SW 1271 (cell line): ENCODE data around the gene TNKS1BP1.

Source experiments
- DNase-seq, 2 experiments: peaks; one replicate each; lab custom pipeline; 2025; lab: John Stamatoyannopoulos, UW

TNKS1BP1 gene

GRCh38 chr11:57260937-57261783 is 63.6 kb downstream of the TNKS1BP1 start:
- DNase-seq: no peak

- no peak for DNase-seq
Measured at GRCh38 chr11:57256119-57256518, 68.6 kb downstream of the TNKS1BP1 start.

GRCh38 chr11:57255618-57256017 is 69.1 kb downstream of the TNKS1BP1 start:
- DNase-seq: no peak

- DNase-seq: no peak
Measured at GRCh38 chr11:57254631-57255030, 70.1 kb downstream of the TNKS1BP1 start.

GRCh38 chr11:57251491-57252104 is 73.2 kb downstream of the TNKS1BP1 start:
- DNase-seq: no peak

- no peak for DNase-seq
Measured at GRCh38 chr11:57251037-57251436, 73.7 kb downstream of the TNKS1BP1 start.
